Neural cell (in vitro differentiated cells): ENCODE results near the gene ABCG2. TPM values are rescaled to one million over a fixed set of nuclear protein-coding genes. Genes with fewer than 3 reads are reported as not detected.

ENCODE experiments used
- H2AFZ ChIP-seq: fragments of 200-600, 300-800 bp; sonication (generic), shearing (Covaris generic); 2 replicates; pipeline ENCODE4 v1.6.0; 2014; ENCODE audit warnings: low read depth, mild to moderate bottlenecking, antibody characterized with exemption, low read length, moderate library complexity
- H3F3A ChIP-seq: fragments of 200-600 bp; shearing (Covaris generic); 2 replicates; pipeline ENCODE4 v1.6.1; 2016; ENCODE audit warnings: mild to moderate bottlenecking, moderate library complexity, mixed read lengths, antibody characterized with exemption, low read length; ENCODE audit not compliant: insufficient read depth, poor library complexity, severe bottlenecking
- H3K27ac ChIP-seq: fragments of 200-600, 300-800 bp; sonication (generic), shearing (Covaris generic); 2 replicates; pipeline ENCODE4 v1.5.1; 2014; ENCODE audit warnings: mild to moderate bottlenecking, low read length, moderate library complexity
- H3K27me3 ChIP-seq: fragments of 300-800, 200-600 bp; sonication (generic), shearing (Covaris generic); 2 replicates; pipeline ENCODE4 v1.6.0; 2014; ENCODE audit warnings: mild to moderate bottlenecking, low read depth, low read length, moderate library complexity; ENCODE audit not compliant: insufficient read depth
- H3K36me3 ChIP-seq: fragments of 300-800, 200-600 bp; sonication (generic), shearing (Covaris generic); 2 replicates; pipeline ENCODE4 v1.5.1; 2014; ENCODE audit warnings: mild to moderate bottlenecking, antibody characterized with exemption, low read length, moderate library complexity; ENCODE audit not compliant: insufficient read depth
- H3K4me2 ChIP-seq: fragments of 300-800, 200-600 bp; sonication (generic), shearing (Covaris generic); 2 replicates; pipeline ENCODE4 v1.6.0; 2014; ENCODE audit warnings: mild to moderate bottlenecking, low read length
- H3K4me3 ChIP-seq: fragments of 300-800, 200-600 bp; sonication (generic), shearing (Covaris generic); 2 replicates; pipeline ENCODE4 v1.5.1; 2014; ENCODE audit warnings: mild to moderate bottlenecking, low read length, moderate library complexity
- H3K79me2 ChIP-seq: fragments of 200-600 bp; shearing (Covaris generic); replicated peaks from 2 replicates; pipeline ENCODE4 v1.6.0; 2014; ENCODE audit warnings: mild to moderate bottlenecking, low read length, moderate library complexity; ENCODE audit not compliant: insufficient read depth
- H3K9ac ChIP-seq: fragments of 300-800, 200-600 bp; sonication (generic), shearing (Covaris generic); 2 replicates; pipeline ENCODE4 v1.6.1; 2016; ENCODE audit warnings: mild to moderate bottlenecking, low read length, mixed read lengths
- H3K9me2 ChIP-seq: fragments of 200-600 bp; shearing (Covaris generic); 2 replicates; pipeline ENCODE4 v1.6.1; 2016; ENCODE audit warnings: mild to moderate bottlenecking, low read length, mixed read lengths; ENCODE audit not compliant: insufficient read depth
- H3K9me3 ChIP-seq: fragments of 200-600, 300-800 bp; sonication (generic), shearing (Covaris generic); 2 replicates; pipeline ENCODE4 v1.6.1; 2016; ENCODE audit warnings: mild to moderate bottlenecking, mixed run types, low read length, moderate library complexity, mixed read lengths
- H4K20me1 ChIP-seq: fragments of 200-600 bp; shearing (Covaris generic); 2 replicates; pipeline ENCODE4 v1.6.1; 2016; ENCODE audit warnings: mild to moderate bottlenecking, mixed run types; ENCODE audit not compliant: insufficient read depth
- EP300 ChIP-seq: fragments of 450-650 bp; conservative IDR thresholded peaks from 2 replicates; pipeline ENCODE4 v1.6.1; 2014; ENCODE audit warnings: antibody characterized with exemption, mild to moderate bottlenecking, moderate library complexity; ENCODE audit not compliant: poor library complexity, severe bottlenecking
- EZH2 ChIP-seq: fragments of 200-600, 300-800 bp; shearing (Covaris generic), sonication (generic); IDR thresholded peaks from 2 replicates; pipeline ENCODE4 v1.6.1; 2014; ENCODE audit warnings: antibody characterized with exemption, low read length, borderline replicate concordance, mild to moderate bottlenecking; ENCODE audit not compliant: insufficient read depth, poor library complexity, severe bottlenecking
- MXI1 ChIP-seq: fragments of 450-650 bp; conservative IDR thresholded peaks from 2 replicates; pipeline ENCODE4 v1.6.1; 2014; ENCODE audit warnings: antibody characterized with exemption, mild to moderate bottlenecking; ENCODE audit not compliant: poor library complexity, severe bottlenecking
- POLR2AphosphoS5 ChIP-seq: IDR thresholded peaks from 2 replicates; pipeline ENCODE4 v1.6.1; 2012
- RAD21 ChIP-seq: fragments of 450-650 bp; conservative IDR thresholded peaks from 2 replicates; pipeline ENCODE4 v1.6.1; 2014; ENCODE audit warnings: antibody characterized with exemption, mild to moderate bottlenecking, moderate library complexity
- SMC3 ChIP-seq: fragments of 450-650 bp; conservative IDR thresholded peaks from 2 replicates; pipeline ENCODE4 v1.6.1; 2014; ENCODE audit warnings: antibody characterized with exemption, mild to moderate bottlenecking, moderate library complexity; ENCODE audit not compliant: poor library complexity
- TAF1 ChIP-seq: IDR thresholded peaks from 2 replicates; pipeline ENCODE4 v1.6.1; 2012; ENCODE audit warnings: low read depth
- polyA plus RNA-seq: library from polyadenylated mRNA; depleted of rRNA; stranded (reverse); fragments of >200 nt; gene quantifications from 2 replicates; pipeline ENCODE4 v1.2.3, GENCODE V29; 2014
- TF ChIP-seq, protein P1 (sequence below): fragments of 450-650 bp; IDR thresholded peaks from 2 replicates; pipeline ENCODE4 v1.5.1; 2014; ENCODE audit warnings: antibody characterized with exemption, mild to moderate bottlenecking, moderate library complexity; ENCODE audit not compliant: poor library complexity, severe bottlenecking
- TF ChIP-seq, protein P2 (sequence below): IDR thresholded peaks from 2 replicates; pipeline ENCODE4 v1.6.1; 2012; ENCODE audit warnings: borderline replicate concordance

Gene ABCG2
- polyA plus RNA-seq, 1 donor from 2014 or later: not detected

DNA sequence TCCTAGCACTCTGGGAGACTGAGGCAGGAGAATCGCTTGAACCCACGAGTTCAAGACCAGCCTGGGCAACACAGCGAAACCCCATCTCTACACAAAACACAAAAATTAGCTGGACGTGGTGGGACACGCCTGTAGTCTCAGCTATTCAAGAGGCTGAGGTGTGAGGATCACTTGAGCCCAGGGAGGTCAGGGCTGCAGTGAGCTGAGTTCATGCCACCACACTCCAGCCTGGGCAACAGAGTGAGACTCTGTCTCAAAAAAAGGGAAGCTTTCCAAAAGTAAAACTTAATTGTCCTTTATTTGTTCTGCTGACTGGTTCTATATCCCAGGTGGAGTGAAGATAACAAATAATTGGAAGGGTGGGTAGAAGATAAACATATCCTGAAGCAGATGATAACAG, 45.6 kb downstream of the ABCG2 start:
- no peak overlapping the region for H3K27ac ChIP-seq
- no peaks in the 10 kb centered on the region for H3K79me2 ChIP-seq
- H3K36me3 ChIP-seq: no peaks in the 10 kb centered on the region
- H3K4me3 ChIP-seq: no peak overlapping the region
- H3K9ac ChIP-seq: no peak overlapping the region
- H3K4me2 ChIP-seq: no peak overlapping the region
- no peaks in the 10 kb centered on the region for H4K20me1 ChIP-seq
- no peak overlapping the region for H2AFZ ChIP-seq
- no peaks in the 10 kb centered on the region for H3K27me3 ChIP-seq
- no peaks in the 10 kb centered on the region for H3F3A ChIP-seq
- H3K9me3 ChIP-seq: no peaks in the 10 kb centered on the region
- TF ChIP-seq SMC3 (no peak), EP300 (no peak), TAF1 (no peak), RAD21 (no peak), EZH2 (no peak), POLR2AphosphoS5 (no peak)
- TF ChIP-seq, protein P1, sequence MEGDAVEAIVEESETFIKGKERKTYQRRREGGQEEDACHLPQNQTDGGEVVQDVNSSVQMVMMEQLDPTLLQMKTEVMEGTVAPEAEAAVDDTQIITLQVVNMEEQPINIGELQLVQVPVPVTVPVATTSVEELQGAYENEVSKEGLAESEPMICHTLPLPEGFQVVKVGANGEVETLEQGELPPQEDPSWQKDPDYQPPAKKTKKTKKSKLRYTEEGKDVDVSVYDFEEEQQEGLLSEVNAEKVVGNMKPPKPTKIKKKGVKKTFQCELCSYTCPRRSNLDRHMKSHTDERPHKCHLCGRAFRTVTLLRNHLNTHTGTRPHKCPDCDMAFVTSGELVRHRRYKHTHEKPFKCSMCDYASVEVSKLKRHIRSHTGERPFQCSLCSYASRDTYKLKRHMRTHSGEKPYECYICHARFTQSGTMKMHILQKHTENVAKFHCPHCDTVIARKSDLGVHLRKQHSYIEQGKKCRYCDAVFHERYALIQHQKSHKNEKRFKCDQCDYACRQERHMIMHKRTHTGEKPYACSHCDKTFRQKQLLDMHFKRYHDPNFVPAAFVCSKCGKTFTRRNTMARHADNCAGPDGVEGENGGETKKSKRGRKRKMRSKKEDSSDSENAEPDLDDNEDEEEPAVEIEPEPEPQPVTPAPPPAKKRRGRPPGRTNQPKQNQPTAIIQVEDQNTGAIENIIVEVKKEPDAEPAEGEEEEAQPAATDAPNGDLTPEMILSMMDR: no peak
- no peaks in the 10 kb centered on the region for H3K9me2 ChIP-seq

DNA sequence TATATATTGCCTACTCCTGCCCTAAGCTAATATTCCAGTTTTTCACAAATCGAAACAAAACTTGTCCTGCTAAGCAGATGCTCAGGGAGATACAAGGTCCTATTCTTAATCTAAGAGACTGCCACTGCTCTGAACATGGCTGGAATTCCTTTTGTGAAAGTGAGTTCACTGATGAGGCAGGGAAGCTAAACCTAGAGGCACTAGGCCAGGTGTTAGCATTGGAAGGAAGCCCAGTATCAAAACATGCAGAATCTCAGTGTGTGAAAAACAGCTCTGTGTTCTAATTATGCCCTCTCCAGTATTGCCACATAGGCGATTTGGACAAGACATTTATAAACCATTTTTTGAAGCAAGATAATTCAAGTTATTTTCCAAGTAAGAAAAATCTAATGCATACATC, 47.6 kb downstream of the ABCG2 start:
- no peak overlapping the region for H3K27ac ChIP-seq
- H3K9ac ChIP-seq: no peak overlapping the region
- H3K4me3 ChIP-seq: no peak overlapping the region
- H2AFZ ChIP-seq: no peak overlapping the region
- no peaks in the 10 kb centered on the region for H4K20me1 ChIP-seq
- no peaks in the 10 kb centered on the region for H3F3A ChIP-seq
- no peaks in the 10 kb centered on the region for H3K27me3 ChIP-seq
- no peak overlapping the region for H3K4me2 ChIP-seq
- no peaks in the 10 kb centered on the region for H3K9me2 ChIP-seq
- no peaks in the 10 kb centered on the region for H3K9me3 ChIP-seq
- no peaks in the 10 kb centered on the region for H3K79me2 ChIP-seq
- no peaks in the 10 kb centered on the region for H3K36me3 ChIP-seq
- TF ChIP-seq EZH2: no peak
- TF ChIP-seq SMC3: no peak
- TF ChIP-seq, protein P1: no peak
- TF ChIP-seq POLR2AphosphoS5: no peak
- no peak for TF ChIP-seq TAF1

DNA sequence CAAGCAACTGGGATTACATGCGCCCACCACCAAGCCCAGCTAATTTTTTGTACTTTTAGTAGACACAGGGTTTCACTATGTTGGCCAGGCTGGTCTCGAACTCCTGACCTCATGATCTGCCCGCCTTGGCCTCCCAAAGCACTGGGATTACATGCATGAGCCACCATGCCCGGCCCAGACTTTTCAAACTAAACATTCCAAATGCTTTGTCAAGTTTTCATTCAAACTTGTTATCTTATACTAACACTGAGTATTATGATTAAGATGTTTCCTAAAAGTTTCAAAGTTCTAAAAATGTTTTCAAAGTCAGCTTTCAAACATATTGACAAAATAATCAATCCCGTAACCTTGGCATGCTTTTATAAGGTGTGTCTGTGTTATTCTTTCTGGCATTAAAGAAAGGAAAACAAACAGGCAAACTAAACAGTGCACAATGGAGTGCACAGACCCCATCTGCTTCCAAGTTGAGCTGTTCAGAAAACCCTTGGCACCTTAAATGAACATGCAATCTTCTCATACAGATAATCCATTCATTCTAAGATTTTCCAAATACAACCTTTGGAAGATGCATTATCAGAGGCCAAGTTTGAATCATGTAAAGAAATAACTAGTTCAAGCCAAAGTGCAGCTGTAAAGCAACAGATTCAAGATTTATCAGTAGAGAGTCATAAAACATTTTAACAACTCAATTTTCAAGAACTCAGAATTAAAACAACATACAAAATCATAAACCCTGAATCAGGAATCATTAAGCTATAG, 49.1 kb downstream of the ABCG2 start:
- no peak overlapping the region for H3K4me3 ChIP-seq
- H2AFZ ChIP-seq: no peak overlapping the region
- H3K27ac ChIP-seq: no peak overlapping the region
- no peaks in the 10 kb centered on the region for H3F3A ChIP-seq
- H3K9ac ChIP-seq: no peak overlapping the region
- no peaks in the 10 kb centered on the region for H3K36me3 ChIP-seq
- no peaks in the 10 kb centered on the region for H3K9me2 ChIP-seq
- no peaks in the 10 kb centered on the region for H4K20me1 ChIP-seq
- H3K27me3 ChIP-seq: no peaks in the 10 kb centered on the region
- no peak overlapping the region for H3K4me2 ChIP-seq
- no peaks in the 10 kb centered on the region for H3K9me3 ChIP-seq
- TF ChIP-seq, protein P1: no peak
- no peak for TF ChIP-seq TAF1
- no peak for TF ChIP-seq EZH2
- TF ChIP-seq, protein P2, sequence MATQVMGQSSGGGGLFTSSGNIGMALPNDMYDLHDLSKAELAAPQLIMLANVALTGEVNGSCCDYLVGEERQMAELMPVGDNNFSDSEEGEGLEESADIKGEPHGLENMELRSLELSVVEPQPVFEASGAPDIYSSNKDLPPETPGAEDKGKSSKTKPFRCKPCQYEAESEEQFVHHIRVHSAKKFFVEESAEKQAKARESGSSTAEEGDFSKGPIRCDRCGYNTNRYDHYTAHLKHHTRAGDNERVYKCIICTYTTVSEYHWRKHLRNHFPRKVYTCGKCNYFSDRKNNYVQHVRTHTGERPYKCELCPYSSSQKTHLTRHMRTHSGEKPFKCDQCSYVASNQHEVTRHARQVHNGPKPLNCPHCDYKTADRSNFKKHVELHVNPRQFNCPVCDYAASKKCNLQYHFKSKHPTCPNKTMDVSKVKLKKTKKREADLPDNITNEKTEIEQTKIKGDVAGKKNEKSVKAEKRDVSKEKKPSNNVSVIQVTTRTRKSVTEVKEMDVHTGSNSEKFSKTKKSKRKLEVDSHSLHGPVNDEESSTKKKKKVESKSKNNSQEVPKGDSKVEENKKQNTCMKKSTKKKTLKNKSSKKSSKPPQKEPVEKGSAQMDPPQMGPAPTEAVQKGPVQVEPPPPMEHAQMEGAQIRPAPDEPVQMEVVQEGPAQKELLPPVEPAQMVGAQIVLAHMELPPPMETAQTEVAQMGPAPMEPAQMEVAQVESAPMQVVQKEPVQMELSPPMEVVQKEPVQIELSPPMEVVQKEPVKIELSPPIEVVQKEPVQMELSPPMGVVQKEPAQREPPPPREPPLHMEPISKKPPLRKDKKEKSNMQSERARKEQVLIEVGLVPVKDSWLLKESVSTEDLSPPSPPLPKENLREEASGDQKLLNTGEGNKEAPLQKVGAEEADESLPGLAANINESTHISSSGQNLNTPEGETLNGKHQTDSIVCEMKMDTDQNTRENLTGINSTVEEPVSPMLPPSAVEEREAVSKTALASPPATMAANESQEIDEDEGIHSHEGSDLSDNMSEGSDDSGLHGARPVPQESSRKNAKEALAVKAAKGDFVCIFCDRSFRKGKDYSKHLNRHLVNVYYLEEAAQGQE: no peak
- TF ChIP-seq EP300: no peak
- TF ChIP-seq MXI1: no peak
- no peaks in the 10 kb centered on the region for H3K79me2 ChIP-seq
